Panc1 (cell line): ENCODE measurements around the gene IRGQ. TPM values are rescaled to one million over a fixed set of nuclear protein-coding genes. Genes with fewer than 3 reads are reported as not detected.

Experiments used
- ATAC-seq: fragments of 200-7000 bp; cut with Tn5 transposase; 2 replicates; pipeline ENCODE4 v1.9.1; 2020; ENCODE audit warnings: mild to moderate bottlenecking, moderate library complexity
- BruUV-seq: library from RNA; stranded (reverse); fragments of 400-500 nt; replicated peaks from 2 replicates; lab custom pipeline; 2021; lab: Mats Ljungman, UMichigan
- CTCF ChIA-PET: fragments of 300-600 bp; sonication (Branson Sonifier 250); formaldehyde crosslinking; loops from one replicate; lab custom pipeline; 2022; ENCODE audit warnings: antibody characterized with exemption; lab: Charles Lee
- POLR2A ChIA-PET: fragments of 300-600 bp; sonication (Branson Sonifier 250); formaldehyde crosslinking; loops from one replicate; lab custom pipeline; 2022; ENCODE audit warnings: antibody characterized with exemption; lab: Charles Lee
- DNase-seq: peaks from one replicate; pipeline ENCODE4 v3.0.0-alpha.2; 2010; ENCODE audit warnings: low read depth, low spot score
- H3K27ac ChIP-seq: 2 replicates; pipeline ENCODE4 v1.5.1; 2011; ENCODE audit warnings: mild to moderate bottlenecking, low read length, inconsistent platforms
- H3K27me3 ChIP-seq: fragments of 200-500 bp; sonication (Bioruptor generic); 2 replicates; pipeline ENCODE4 v1.6.0; 2014; ENCODE audit warnings: low read length, inconsistent platforms; ENCODE audit not compliant: control insufficient read depth, insufficient read depth
- H3K36me3 ChIP-seq: fragments of 200-500 bp; sonication (Bioruptor generic); 2 replicates; pipeline ENCODE4 v1.5.1; 2014; ENCODE audit warnings: inconsistent platforms, mild to moderate bottlenecking, low read length, moderate library complexity; ENCODE audit not compliant: control insufficient read depth, insufficient read depth
- H3K4me1 ChIP-seq: 2 replicates; pipeline ENCODE4 v1.5.1; 2011; ENCODE audit warnings: inconsistent platforms, mild to moderate bottlenecking, low read length, moderate library complexity; ENCODE audit not compliant: control insufficient read depth, insufficient read depth
- H3K4me3 ChIP-seq, 2 experiments: 2 replicates each; pipeline ENCODE4 v1.5.1; 2011 to 2012; ENCODE audit warnings: low read depth in 2 of 2, low read length in 2 of 2, mild to moderate bottlenecking in 2 of 2, inconsistent platforms in 1 of 2, moderate library complexity in 1 of 2
- H3K9me3 ChIP-seq: fragments of 200-500 bp; sonication (Bioruptor generic); 2 replicates; pipeline ENCODE4 v1.5.1; 2014; ENCODE audit warnings: low read depth, mild to moderate bottlenecking, inconsistent platforms, low read length, moderate library complexity; ENCODE audit not compliant: control insufficient read depth, insufficient read depth
- POLR2AphosphoS5 ChIP-seq: IDR thresholded peaks from 2 replicates; pipeline ENCODE4 v1.6.1; 2012; ENCODE audit warnings: mild to moderate bottlenecking, low read depth, low read length, moderate library complexity
- REST ChIP-seq, 2 experiments: IDR thresholded peaks; 2 replicates each; pipeline ENCODE4 v1.6.1; 2011 to 2012; ENCODE audit warnings: low read depth in 2 of 2, control low read depth in 1 of 2, low read length in 1 of 2, mild to moderate bottlenecking in 1 of 2, moderate library complexity in 1 of 2; ENCODE audit not compliant: insufficient read depth in 1 of 2
- SIN3A ChIP-seq: IDR thresholded peaks from 2 replicates; pipeline ENCODE4 v1.6.1; 2012; ENCODE audit warnings: low read depth, mild to moderate bottlenecking, low read length, moderate library complexity, borderline replicate concordance; ENCODE audit not compliant: insufficient read depth
- TCF7L2 ChIP-seq: IDR thresholded peaks from 2 replicates; pipeline ENCODE4 v1.6.1; 2011; ENCODE audit warnings: mild to moderate bottlenecking, low read depth, low read length, inconsistent platforms
- in situ Hi-C: cut with HindIII; loops from 2 replicates; pipeline ENCODE4 v1.10.0; 2016; ENCODE audit warnings: low sequenced_read_pairs, low pct_unique_long_range_greater_than_20kb
- intact Hi-C: fragments of 100-400 bp; cut with micrococcal nuclease; formaldehyde crosslinking; loops from one replicate; pipeline ENCODE4 v1.10.0; 2022; ENCODE audit not compliant: unreplicated experiment
- total RNA-seq: library from RNA; stranded (reverse); gene quantifications from one replicate; pipeline ENCODE4 v1.2.1, GENCODE V29; 2021; ENCODE audit not compliant: unreplicated experiment
- TF ChIP-seq, protein P1 (sequence below): fragments of 450-650 bp; IDR thresholded peaks from 2 replicates; pipeline ENCODE4 v1.5.1; 2017; ENCODE audit warnings: mild to moderate bottlenecking

IRGQ gene
- total RNA-seq, 1 experiment from 2014 or later: 20.4 TPM

GRCh38 chr19:43592800-43593350, 3.1 kb downstream of the IRGQ start:
- intact Hi-C loops (no loop called here), in situ Hi-C loops (no loop called here)
- H3K27me3 ChIP-seq: no peaks in the 10 kb centered on the region
- DNase-seq (no peak), ATAC-seq (no peak)
- peaks cover 7% of the 10 kb centered on the region; the same call in 1 of the 2 replicates for H3K4me1 ChIP-seq
- BruUV-seq: no TSS peak
- no peak overlapping the region for H3K4me3 ChIP-seq
- ChIA-PET CTCF (no interaction called here), POLR2A (no interaction called here)
- TF ChIP-seq, protein P1, sequence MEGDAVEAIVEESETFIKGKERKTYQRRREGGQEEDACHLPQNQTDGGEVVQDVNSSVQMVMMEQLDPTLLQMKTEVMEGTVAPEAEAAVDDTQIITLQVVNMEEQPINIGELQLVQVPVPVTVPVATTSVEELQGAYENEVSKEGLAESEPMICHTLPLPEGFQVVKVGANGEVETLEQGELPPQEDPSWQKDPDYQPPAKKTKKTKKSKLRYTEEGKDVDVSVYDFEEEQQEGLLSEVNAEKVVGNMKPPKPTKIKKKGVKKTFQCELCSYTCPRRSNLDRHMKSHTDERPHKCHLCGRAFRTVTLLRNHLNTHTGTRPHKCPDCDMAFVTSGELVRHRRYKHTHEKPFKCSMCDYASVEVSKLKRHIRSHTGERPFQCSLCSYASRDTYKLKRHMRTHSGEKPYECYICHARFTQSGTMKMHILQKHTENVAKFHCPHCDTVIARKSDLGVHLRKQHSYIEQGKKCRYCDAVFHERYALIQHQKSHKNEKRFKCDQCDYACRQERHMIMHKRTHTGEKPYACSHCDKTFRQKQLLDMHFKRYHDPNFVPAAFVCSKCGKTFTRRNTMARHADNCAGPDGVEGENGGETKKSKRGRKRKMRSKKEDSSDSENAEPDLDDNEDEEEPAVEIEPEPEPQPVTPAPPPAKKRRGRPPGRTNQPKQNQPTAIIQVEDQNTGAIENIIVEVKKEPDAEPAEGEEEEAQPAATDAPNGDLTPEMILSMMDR: no peak
- no peak for TF ChIP-seq REST (IDR thresholded peaks at IDR 0.05; ENCODE audit: insufficient read depth in 1 of 2, low read depth in 2 of 2, low read length in 1 of 2)
- TF ChIP-seq POLR2AphosphoS5: no peak
- TF ChIP-seq TCF7L2: no peak
- TF ChIP-seq SIN3A: no peak
- H3K27ac ChIP-seq: no peak overlapping the region
- H3K36me3 ChIP-seq: peaks cover 6% of the 10 kb centered on the region; the same call in 1 of the 2 replicates
- no peaks in the 10 kb centered on the region for H3K9me3 ChIP-seq

DNA sequence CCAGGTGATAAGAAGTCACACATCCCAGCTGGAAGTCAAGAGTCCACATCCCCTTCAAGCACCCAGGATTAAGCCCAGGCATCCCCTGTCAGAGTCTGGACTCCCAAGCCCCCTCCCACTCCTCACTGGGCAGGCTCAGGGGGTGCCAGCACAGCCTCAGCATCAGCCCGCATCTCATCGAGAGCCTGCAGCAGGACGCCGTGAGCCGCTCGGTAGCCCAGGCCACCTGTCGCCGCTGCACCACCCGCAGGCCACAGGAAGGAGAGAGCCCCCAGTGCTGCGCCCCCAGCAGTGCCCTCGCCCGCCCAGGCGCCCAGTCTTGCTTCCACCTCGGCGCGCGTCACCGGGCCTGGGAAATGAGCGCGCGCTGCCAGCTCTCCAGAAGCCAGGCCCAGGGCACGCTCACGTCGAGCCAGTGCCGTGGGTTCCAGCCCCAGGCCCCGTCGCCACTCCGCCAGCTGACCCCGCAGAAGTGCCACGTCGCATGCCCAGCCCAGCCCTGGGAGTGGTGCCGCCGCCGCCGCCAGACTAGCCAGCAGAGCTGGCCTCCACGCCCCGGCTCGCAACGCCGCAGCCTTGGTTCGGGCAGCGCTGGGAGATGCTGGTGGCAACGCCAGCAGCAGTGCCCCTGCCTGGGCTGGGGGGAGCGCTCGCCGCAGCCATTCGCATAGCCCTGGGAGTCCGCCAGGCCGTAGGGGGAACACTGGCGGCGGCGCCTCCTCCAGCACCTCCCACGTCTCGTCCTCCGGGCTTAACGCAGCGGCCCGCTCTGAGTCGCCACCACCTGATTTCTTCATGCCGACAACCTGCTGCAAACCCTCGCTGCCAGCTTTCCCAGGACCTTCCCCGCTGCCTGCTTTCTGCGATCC, 3.8 kb downstream of the IRGQ start:
- ChIA-PET CTCF (no interaction called here), POLR2A (no interaction called here)
- in situ Hi-C loops (no loop called here), intact Hi-C loops (no loop called here)
- Histone ChIP-seq H3K36me3 (peaks cover 6% of the 10 kb centered on the region; the same call in 1 of the 2 replicates), H3K27me3 (no peaks in the 10 kb centered on the region), H3K27ac (no peak overlapping the region), H3K4me3 (no peak overlapping the region), H3K9me3 (no peaks in the 10 kb centered on the region), H3K4me1 (no peaks in the 10 kb centered on the region)
- ATAC-seq (no peak), DNase-seq (no peak)
- TF ChIP-seq SIN3A (no peak), POLR2AphosphoS5 (no peak), TCF7L2 (no peak), REST (IDR thresholded peaks at IDR 0.05; ENCODE audit: insufficient read depth in 1 of 2, low read depth in 2 of 2, low read length in 1 of 2) (no peak)
- TF ChIP-seq, protein P1: no peak
- BruUV-seq: no TSS peak
